ENCODE data around the gene EPB42.

EPB42 gene

GRCh38 chr15:43250785-43251184 is 30.0 kb upstream of the EPB42 start:
- Histone ChIP-seq H3K4me1 (ENCODE audit: insufficient read depth, poor library complexity, severe bottlenecking) (peaks cover 3% of the 10 kb centered on the region), H3K27me3 (ENCODE audit: insufficient read depth, poor library complexity, severe bottlenecking) (no peaks in the 10 kb centered on the region), H3K4me3 (ENCODE audit: severe bottlenecking) (no peak overlapping the region), H3K27ac (ENCODE audit: poor library complexity, severe bottlenecking) (no peak overlapping the region), H3K36me3 (ENCODE audit: low read depth) (no peaks in the 10 kb centered on the region), H3K9me3 (ENCODE audit: severe bottlenecking) (no peaks in the 10 kb centered on the region)
- DNase-seq (ENCODE audit: low spot score) (no peak), ATAC-seq (ENCODE audit: low read depth) (no peak)
- no peak for TF ChIP-seq CTCF (IDR thresholded peaks at IDR 0.05; ENCODE audit: poor library complexity, severe bottlenecking)

GRCh38 chr15:43249699-43250203 is 28.9 kb upstream of the EPB42 start:
- no peak for TF ChIP-seq CTCF (IDR thresholded peaks at IDR 0.05; ENCODE audit: poor library complexity, severe bottlenecking)
- H3K4me3 ChIP-seq (ENCODE audit: severe bottlenecking) = no peak overlapping the region
- ATAC-seq (ENCODE audit: low read depth) (no peak), DNase-seq (ENCODE audit: low spot score) (no peak)
- H3K27me3 ChIP-seq (ENCODE audit: insufficient read depth, poor library complexity, severe bottlenecking) = no peaks in the 10 kb centered on the region
- H3K36me3 ChIP-seq (ENCODE audit: low read depth) = no peaks in the 10 kb centered on the region
- H3K27ac ChIP-seq (ENCODE audit: poor library complexity, severe bottlenecking) = no peak overlapping the region
- peaks cover 3% of the 10 kb centered on the region for H3K4me1 ChIP-seq (ENCODE audit: insufficient read depth, poor library complexity, severe bottlenecking)
- H3K9me3 ChIP-seq (ENCODE audit: severe bottlenecking) = no peaks in the 10 kb centered on the region

- no peak for TF ChIP-seq CTCF (IDR thresholded peaks at IDR 0.05; ENCODE audit: poor library complexity, severe bottlenecking)
- Histone ChIP-seq H3K4me3 (ENCODE audit: severe bottlenecking) (no peak overlapping the region), H3K4me1 (ENCODE audit: insufficient read depth, poor library complexity, severe bottlenecking) (peaks cover 2% of the 10 kb centered on the region), H3K27ac (ENCODE audit: poor library complexity, severe bottlenecking) (no peak overlapping the region), H3K36me3 (ENCODE audit: low read depth) (no peaks in the 10 kb centered on the region), H3K9me3 (ENCODE audit: severe bottlenecking) (no peaks in the 10 kb centered on the region), H3K27me3 (ENCODE audit: insufficient read depth, poor library complexity, severe bottlenecking) (no peaks in the 10 kb centered on the region)
- ATAC-seq (ENCODE audit: low read depth) (no peak), DNase-seq (ENCODE audit: low spot score) (no peak)
These were observed 28.4 kb upstream of the EPB42 start for GRCh38 chr15:43249236-43249635.

GRCh38 chr15:43246261-43246774 is 25.5 kb upstream of the EPB42 start:
- Histone ChIP-seq H3K4me3 (ENCODE audit: severe bottlenecking) (no peak overlapping the region), H3K27me3 (ENCODE audit: insufficient read depth, poor library complexity, severe bottlenecking) (no peaks in the 10 kb centered on the region), H3K9me3 (ENCODE audit: severe bottlenecking) (no peaks in the 10 kb centered on the region), H3K4me1 (ENCODE audit: insufficient read depth, poor library complexity, severe bottlenecking) (no peaks in the 10 kb centered on the region), H3K36me3 (ENCODE audit: low read depth) (no peaks in the 10 kb centered on the region), H3K27ac (ENCODE audit: poor library complexity, severe bottlenecking) (no peak overlapping the region)
- DNase-seq (ENCODE audit: low spot score) (no peak), ATAC-seq (ENCODE audit: low read depth) (no peak)
- TF ChIP-seq CTCF (IDR thresholded peaks at IDR 0.05; ENCODE audit: poor library complexity, severe bottlenecking) = no peak

GRCh38 chr15:43244092-43244491 is 23.3 kb upstream of the EPB42 start:
- H3K36me3 ChIP-seq (ENCODE audit: low read depth) = no peaks in the 10 kb centered on the region
- no peaks in the 10 kb centered on the region for H3K9me3 ChIP-seq (ENCODE audit: severe bottlenecking)
- no peak overlapping the region for H3K27ac ChIP-seq (ENCODE audit: poor library complexity, severe bottlenecking)
- DNase-seq (ENCODE audit: low spot score) (no peak), ATAC-seq (ENCODE audit: low read depth) (no peak)
- H3K4me3 ChIP-seq (ENCODE audit: severe bottlenecking) = no peak overlapping the region
- no peak for TF ChIP-seq CTCF (IDR thresholded peaks at IDR 0.05; ENCODE audit: poor library complexity, severe bottlenecking)
- no peaks in the 10 kb centered on the region for H3K27me3 ChIP-seq (ENCODE audit: insufficient read depth, poor library complexity, severe bottlenecking)
- no peaks in the 10 kb centered on the region for H3K4me1 ChIP-seq (ENCODE audit: insufficient read depth, poor library complexity, severe bottlenecking)

All from RWPE2 (cell line).